ENCODE measurements around the gene RBM15.

DNA sequence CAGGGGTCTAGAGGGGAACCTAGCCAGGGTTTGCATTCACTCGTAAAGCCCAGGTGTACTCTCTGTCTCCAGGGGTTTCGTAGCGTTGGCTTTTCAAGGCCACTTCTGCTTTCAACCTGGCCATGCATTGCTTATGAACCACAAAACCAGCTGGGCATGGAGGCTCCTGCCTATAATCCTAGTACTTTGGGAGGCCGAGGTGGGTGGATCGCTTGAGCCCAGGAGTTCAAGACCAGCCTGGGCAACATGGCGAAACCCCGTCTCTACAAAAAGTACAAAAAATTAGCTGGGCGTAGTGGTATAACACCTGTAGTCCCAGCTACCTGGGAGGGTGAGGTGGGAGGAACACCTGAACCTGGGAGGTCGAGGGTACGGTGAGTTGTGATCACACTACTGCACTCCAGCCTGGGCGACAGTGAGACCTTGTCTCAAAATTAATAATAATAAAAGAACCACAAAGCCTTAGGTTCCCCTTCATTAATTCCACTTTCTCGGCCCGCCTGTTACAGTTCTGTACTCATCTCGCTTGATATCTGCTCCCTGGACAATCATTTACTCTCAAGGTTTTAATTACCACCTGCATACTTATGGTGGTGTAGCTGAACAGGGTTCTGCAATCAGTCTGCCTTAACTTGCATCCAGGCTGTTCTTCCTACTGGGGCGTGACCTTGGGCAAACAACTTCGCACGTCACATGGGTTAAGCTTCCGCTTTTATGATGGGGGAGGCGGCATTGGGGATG lies 45.6 kb downstream of the RBM15 start:
- TF ChIP-seq, protein P1, sequence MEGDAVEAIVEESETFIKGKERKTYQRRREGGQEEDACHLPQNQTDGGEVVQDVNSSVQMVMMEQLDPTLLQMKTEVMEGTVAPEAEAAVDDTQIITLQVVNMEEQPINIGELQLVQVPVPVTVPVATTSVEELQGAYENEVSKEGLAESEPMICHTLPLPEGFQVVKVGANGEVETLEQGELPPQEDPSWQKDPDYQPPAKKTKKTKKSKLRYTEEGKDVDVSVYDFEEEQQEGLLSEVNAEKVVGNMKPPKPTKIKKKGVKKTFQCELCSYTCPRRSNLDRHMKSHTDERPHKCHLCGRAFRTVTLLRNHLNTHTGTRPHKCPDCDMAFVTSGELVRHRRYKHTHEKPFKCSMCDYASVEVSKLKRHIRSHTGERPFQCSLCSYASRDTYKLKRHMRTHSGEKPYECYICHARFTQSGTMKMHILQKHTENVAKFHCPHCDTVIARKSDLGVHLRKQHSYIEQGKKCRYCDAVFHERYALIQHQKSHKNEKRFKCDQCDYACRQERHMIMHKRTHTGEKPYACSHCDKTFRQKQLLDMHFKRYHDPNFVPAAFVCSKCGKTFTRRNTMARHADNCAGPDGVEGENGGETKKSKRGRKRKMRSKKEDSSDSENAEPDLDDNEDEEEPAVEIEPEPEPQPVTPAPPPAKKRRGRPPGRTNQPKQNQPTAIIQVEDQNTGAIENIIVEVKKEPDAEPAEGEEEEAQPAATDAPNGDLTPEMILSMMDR (IDR thresholded peaks at IDR 0.05; ENCODE audit: borderline replicate concordance, extremely low read depth, low read length, poor library complexity, severe bottlenecking) = no peak
- TF ChIP-seq EZH2 (IDR thresholded peaks at IDR 0.05; ENCODE audit: borderline replicate concordance, low read depth, low read length, severe bottlenecking) = no peak

All from DND-41 (cell line).